Stimulated activated CD4-positive, alpha-beta T cell treated with anti-CD3 and anti-CD28 coated beads, Interleukin-15, amount 100 ng/mL, for 48 hours (primary cell): ENCODE measurements around the gene ZNF83.
A peak's percentile ranks its signal among the peaks of the same experiment; 100 is the strongest.
"Not testable (repeated sequence)": the region's sequence is repeated elsewhere in the genome, so short reads cannot be mapped to it uniquely, and the experiment has no call there.

ENCODE experiments used
- DNase-seq, 2 donors: peaks; one replicate each; pipeline ENCODE4 v3.0.0-alpha.2; 2020; ENCODE audit warnings: low read depth in 2 of 2

ZNF83 gene

DNA sequence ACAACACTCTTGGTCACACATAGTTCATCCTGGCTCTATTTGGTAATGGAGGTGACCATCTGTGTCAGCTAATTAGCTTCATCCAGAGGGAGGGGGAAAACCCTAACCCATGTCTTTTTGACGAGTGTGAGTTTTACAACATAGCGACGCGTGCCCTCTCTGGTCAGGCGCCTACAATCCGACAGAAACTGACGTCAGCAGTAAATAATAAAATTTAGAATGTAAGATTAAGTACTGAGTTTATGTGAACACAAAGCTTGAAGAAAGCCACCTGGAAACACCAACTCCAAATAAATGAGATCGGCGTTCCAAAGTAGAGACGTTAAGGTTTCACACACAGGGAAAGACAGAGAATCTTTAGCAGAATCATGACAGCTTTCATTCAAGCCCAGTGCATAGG is 1.8 kb upstream of the ZNF83 start:
- no peak for DNase-seq

DNA sequence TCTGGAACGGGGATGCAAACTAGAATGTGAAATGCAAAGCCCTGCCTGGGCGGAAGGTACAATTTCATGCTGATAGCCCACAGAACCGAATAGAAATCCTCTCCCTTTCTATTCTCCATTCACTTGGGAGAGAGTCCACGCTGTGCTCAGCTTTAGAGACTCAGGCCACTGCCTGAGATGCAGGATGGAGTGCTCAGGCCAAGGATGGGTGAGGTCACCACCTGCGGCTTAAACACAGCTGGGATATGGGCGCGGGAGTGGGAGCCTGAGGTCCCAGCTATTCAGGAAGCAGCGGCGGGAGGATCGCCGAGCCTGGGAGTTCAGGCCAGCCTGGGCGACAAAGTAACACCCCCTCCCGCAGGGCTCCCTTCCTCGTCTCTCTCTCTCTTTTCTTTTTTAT is 446 bp upstream of the ZNF83 start:
- no peak for DNase-seq

DNA sequence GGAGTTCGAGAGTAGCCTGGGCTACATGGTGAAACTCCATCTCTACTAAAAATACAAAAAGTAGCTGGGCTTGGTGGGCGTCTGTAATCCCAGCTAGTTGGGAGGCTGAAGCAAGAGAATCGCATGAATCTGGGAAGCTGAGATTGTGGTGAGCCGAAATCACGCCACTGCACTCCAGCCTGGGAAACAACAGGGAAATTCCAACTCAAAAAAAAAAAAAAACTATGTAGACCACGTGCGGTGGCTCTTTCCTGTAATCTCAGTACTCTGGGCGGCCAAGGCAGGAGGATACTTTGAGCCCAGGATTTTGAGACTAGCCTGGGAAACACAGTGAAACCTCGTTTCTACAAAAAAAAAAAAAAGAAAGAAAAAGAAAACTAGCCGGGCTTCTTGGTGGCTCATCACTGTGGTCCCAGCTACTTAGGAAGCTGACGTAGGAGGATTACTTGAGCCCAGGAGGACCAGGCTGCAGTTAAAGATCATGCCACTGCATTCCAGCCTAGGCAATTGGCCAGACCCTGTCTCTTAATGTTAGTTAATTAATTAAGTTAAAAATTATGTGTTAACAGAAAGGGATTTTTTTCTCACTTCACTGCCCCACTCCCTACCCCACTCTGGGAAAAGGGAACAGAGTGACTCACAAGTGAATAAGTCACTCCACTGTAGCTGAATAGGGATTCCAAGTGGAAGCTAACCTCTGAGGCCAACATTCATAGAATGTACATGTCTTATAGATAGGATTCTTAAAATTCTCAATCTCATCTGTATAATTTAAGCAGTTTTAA is 2.2 kb downstream of the ZNF83 start:
- DNase-seq = no peak

DNA sequence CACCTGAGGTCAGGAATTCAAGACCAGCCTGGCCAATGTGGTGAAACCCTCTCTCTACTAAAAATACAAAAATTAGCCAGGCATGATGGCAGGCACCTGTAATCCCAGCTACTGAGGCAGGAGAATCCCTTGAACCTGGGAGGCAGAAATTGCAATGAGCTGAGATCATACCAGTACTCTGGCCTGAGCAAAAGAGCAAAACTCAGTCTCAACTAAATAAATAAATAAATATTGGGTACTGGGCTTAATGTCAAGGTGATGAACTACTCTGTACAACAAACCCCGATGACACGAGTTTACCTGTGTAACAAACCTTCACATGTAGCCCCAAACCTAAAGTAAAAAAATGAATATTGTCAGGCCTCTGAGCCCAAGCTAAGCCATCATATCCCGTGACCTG is 10.7 kb downstream of the ZNF83 start:
- not testable (repeated sequence) for DNase-seq

DNA sequence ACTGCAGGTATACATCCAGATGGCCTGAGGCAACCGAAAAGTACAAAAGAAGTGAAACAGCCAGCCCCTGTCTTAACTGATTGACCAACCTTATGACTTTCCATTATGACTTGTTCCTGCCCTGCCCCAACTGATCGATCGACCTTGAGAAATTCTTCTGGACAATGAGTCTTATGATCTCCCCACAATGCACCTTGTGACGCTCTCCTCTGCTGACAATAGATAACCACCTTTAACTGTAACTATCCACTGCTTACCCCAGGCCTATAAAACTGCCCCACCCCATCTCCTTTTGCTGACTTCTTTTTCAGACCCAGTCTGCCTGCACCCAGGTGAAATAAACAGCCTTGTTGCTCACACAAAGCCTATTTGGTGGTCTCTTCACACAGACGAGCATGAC is 11.2 kb downstream of the ZNF83 start:
- no peak for DNase-seq

GRCh38 chr19:52622261-52622660 is 15.9 kb downstream of the ZNF83 start:
- no peak for DNase-seq

GRCh38 chr19:52621376-52621775 is 16.8 kb downstream of the ZNF83 start:
- DNase-seq = no peak

DNA sequence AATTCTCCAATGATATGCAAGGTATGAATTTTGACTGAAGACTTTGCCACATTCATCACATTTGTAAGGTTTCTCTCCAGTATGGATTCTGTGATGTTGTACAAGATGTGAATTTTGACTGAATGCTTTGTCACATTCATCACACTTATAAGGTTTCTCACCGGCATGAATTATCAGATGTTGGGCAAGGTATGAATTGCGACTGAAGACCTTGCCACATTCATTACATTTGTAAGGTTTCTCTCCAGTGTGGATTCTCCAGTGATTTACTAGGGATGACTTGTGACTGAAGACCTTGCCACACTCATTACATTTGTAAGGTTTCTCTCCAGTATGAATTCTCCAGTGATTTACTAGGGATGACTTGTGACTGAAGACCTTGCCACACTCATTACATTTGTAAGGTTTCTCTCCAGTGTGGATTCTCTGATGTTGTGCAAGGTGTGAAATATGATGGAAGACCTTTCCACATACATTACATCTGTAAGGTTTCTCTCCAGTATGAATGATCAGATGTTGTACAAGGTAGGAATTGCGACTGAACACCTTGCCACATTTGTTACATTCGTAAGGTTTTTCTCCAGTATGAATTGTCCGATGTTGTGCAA is 24.8 kb downstream of the ZNF83 start:
- DNase-seq = no peak

DNA sequence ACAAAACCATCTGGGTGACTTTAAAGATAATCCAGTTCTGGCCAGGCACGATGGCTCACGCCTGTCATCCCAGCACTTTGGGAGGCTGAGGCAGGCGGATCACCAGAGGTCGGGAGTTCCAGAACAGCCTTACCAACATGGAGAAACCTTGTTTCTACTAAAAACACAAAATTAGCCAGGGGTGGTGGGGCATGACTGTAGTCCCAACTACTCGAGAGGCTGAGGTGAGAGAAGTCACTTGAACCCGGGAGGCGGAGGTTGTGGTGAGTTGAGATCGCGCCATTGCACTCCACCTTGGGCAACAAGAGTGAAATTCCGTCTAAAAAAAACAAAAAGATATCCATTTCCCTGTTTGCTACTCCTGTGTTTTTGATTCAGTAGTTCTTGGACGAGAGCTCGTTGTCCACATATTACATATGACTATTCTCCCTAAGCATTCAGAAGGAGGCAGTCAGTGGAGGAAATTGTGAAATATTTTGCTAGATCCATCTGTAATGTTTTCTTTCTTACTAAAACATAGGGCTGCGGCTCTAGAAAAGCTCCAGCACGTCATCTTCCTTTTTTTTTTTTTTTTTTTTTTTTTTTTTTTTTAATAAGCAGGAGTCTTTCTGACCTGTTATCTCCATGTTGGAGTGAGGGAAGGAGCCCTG is 34.5 kb downstream of the ZNF83 start:
- no peak for DNase-seq

- DNase-seq = no peak
Observed at GRCh38 chr19:52602941-52603340, 35.2 kb downstream of the ZNF83 start.

DNA sequence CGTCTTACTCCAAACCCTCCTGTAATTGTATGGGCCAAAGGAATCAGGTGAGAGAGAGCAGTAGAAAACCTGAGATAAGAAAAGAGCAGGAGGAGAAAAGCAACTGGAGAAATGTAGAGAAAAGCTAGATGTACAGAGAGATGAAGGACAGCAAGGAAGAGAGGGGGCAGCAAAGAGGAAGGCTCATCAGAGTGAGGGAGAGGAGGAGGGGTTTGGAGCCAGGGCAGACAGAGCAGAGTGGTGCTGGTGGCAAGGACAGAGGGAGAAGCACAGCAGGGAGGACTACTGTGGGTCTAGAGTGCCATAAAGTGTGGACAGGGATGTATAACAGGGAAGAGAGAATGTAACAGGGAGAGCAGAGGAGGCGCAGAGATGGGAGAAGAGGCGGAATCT is 36.2 kb downstream of the ZNF83 start:
- DNase-seq = not testable (repeated sequence)

DNA sequence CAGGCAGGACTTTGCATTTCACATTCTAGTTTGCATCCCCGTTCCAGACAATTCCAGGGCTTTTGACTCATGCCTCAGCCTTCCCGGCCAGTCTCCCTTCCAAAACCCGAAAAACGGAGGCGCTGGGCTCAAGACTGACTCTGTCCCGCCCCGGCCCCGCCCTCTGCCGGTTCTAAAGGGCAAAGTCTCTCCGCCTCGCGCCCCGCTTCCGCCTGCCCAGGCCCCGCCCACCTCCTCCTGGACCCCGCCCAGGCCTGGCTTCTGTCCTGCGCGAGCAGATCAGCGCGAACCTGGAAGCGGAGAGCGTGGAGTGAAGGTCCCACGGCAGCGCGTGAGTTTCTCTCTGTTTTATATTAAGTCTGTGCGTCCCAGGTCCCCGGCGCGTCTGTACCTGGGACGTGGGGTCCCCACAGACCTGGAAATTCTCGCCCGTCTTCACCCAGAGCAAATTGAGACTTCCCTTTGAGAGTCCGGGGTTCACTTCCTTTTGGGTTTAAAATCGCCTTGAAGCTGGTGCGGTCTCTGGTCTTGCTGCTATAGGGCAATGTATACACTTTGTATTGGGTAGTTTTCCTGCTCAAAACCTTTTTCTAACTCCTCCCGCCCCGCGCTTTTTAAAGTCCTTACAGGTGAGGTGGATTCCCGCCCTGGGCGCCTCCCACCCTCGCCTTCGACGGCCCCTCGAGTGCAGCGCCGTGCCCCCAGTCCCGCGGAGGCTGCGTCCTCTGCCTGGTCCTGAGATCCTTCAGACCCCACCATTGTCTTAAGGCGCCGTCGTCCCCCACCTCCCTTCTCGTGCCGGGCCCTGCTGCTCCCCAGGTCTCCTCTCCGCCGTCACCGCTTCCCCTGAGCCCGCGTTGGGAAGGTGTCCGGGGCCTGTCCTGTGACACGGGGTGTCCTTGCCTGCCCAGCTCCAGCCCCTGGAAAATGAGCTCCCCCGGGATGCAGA is 36.9 kb downstream of the ZNF83 start:
- DNase-seq = peak; percentile 82 to 93

DNA sequence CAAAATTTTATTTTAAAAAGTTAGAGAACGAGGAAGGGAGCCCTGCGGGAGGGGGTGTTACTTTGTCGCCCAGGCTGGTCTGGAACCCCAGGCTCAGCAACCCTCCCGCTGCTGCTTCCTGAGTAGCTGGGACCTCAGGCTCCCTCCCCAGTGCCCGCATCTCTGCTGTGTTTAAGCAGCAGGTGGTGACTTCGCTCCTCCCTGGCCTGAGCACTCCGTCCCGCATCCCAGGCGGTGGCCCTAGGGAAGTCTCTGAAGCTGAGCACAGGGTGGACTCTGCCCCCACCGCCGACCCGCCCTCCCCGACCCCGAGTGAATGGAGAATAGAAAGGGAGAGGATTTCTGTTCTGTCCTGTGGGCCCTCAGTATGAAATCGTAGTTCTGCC is 37.5 kb downstream of the ZNF83 start:
- no peak for DNase-seq

- no peak for DNase-seq
Observed at GRCh38 chr19:52599241-52599640, 38.9 kb downstream of the ZNF83 start.

DNA sequence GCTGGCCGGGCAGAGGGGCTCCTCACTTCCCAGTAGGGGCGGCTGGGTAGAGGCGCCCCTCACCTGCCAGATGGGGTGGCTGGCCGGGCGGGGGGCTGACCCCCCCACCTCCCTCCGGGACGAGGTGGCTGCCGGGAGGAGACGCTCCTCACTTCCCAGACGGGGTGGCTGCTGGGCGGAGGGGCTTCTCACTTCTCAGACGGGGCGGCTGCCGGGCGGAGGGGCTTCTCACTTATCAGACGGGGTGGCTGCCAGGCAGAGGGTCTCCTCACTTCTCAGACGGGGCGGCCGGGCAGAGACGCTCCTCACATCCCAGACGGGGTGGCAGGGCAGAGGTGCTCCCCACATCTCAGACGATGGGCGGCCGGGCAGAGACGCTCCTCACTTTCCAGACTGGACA is 44.7 kb downstream of the ZNF83 start:
- not testable (repeated sequence) for DNase-seq

DNA sequence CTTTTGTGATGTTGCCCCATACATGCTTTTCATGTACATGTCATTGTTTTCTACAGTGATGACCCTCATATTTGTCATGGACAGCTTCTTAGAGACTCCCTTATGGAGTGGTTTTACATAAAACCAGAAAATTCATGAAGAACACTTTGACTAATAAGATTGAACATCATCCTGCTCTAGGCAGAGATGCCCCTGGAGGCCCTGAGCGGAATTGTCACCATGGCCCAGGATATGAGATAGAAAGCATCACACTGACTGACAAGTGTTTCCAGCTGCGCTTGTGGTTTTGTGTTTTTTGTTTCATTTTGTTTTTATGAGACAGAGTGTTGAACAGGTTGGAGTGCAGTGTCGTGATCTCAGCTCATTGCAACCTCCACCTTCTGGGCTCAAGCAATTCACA is 45.9 kb downstream of the ZNF83 start:
- no peak for DNase-seq

GRCh38 chr19:52590728-52591127 is 47.4 kb downstream of the ZNF83 start:
- no peak for DNase-seq

DNA sequence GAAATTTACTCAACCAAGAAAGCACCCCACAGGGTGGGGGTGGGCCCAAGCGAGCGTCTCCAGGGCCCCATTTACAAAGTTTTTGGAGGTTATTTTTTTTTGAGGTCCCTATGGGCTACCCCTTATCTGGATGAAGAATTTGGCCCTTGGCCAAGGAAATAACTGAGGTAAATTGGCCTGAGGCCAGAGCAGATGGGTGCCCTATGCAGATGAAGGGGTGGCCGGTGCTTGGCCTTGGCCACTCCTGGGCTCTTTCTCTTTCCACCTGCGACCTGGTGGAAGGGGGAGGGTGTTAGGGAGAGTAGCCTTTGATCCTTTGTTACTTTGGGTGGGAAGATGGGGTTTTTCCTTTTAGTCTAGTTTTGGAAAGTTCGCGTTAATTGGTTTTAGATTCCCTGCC is 52.6 kb downstream of the ZNF83 start:
- DNase-seq = no peak

- no peak for DNase-seq
Observed at GRCh38 chr19:52584736-52585440, 53.3 kb downstream of the ZNF83 start.

DNA sequence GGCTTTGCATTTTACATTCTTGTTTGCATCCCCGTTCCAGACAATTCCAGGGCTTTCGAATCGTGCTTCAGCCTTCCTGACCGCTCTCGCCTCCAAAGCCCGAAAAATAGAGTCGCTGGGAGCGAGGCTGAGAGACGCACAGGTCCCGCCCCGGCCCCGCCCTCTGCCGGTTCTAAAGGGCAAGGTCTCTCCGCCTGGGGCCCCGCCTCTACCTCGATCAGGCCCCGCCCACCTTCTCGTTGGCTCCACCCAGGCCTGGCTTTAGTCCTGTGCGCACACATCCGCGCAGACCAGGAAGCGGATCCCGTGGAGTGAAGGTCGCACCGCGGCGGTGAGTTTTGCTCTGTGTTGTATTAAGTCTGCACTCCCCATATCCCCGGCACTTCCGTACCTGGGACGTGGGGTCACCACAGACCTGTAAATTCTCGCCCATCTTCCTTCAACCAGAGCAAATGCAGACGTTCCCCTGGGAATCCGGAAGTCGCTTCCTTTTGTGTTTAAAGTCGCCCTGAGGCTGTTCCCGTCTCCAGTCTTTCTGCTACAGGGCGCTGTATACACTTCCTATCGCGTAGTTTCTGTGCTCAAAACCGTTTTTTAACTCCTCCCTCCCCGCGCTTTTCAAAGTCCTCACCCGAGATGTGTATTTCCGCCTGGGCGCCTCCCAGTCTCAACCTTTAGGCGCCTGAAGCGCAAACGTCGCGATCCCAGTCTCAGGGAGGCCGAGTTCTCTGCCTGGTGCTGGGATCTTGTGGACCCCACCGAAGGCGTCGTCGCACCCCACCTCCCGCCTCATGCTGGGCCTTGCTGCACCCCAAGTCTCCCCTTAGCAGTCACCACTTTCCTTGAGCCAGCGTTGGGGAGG is 67.9 kb downstream of the ZNF83 start, which contains the start of gene ZNF701:
Gene ZNF701, plus strand, starts transcription at position 288 of the 862 bp plus-strand sequence. CDS start 3,861 bp downstream, outside the sequence.
- peak; percentile 90 to 94 for DNase-seq
